HG03103 (cell line): ENCODE results near the gene PPT2.
"Not testable (repeated sequence)": the region's sequence is repeated elsewhere in the genome, so short reads cannot be mapped to it uniquely, and the experiment has no call there.

ENCODE experiments used
- ATAC-seq: cut with Tn5 transposase; IDR thresholded peaks from one replicate; pipeline ENCODE4 v1.9.1; 2021; ENCODE audit warnings: low read depth; ENCODE audit not compliant: unreplicated experiment

Gene PPT2

DNA sequence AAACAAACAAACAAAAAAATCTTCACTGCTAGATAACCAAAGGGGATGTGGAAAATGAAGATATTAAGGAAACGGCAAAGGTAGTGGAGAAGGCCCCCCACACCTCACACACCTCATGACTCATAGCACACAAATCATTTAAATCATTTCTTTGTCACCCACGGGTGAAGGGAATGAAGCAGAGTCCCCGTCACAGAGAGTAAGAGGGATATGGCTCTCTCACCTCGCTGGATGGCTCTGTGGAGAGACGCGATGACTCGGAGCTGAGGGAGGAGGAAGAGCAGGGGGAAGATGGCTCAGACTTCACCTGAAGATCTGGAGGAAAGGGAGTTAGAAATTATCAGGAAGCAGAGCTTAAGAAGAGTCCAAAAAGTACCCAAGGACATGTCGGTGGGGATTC, 27.1 kb upstream of the PPT2 start:
- ATAC-seq, result no peak

GRCh38 chr6:32127409-32127716, 26.6 kb upstream of the PPT2 start:
- ATAC-seq, result no peak

- ATAC-seq, result peak; percentile 74
Measured at GRCh38 chr6:32127717-32128592, 26.0 kb upstream of the PPT2 start, which contains the start of gene ATF6B. Gene ATF6B (minus strand): TSS chr6:32128246. CDS start chr6:32128207, 39 bp downstream.

GRCh38 chr6:32128751-32129296, 25.1 kb upstream of the PPT2 start:
- no peak for ATAC-seq

GRCh38 chr6:32129297-32130088, 24.4 kb upstream of the PPT2 start:
- ATAC-seq, result peak; percentile 15

GRCh38 chr6:32131439-32131948, 22.4 kb upstream of the PPT2 start:
- ATAC-seq, result no peak

- ATAC-seq, result no peak
Measured at GRCh38 chr6:32132110-32132509, 21.8 kb upstream of the PPT2 start.

DNA sequence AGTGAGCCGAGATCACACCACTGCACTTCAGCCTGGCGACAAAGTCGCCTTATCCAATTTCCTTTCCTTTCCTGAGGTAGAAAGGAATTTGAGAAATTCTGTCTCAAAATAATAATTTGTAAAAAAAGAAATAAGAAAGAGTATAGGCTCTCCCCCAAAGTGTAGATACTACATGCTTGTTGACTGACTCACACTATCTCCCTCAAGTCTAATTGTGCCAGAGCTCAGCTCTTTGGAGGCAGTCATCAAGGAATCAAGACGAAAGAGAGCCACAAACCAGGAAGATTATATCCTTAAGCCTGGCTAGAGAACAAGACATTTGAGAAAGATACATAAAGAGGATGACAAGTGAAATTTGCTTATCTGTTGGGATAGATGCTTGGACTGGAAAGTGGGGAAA, 20.2 kb upstream of the PPT2 start:
- no peak for ATAC-seq

- no peak for ATAC-seq
Measured at GRCh38 chr6:32137454-32137853, 16.5 kb upstream of the PPT2 start.

DNA sequence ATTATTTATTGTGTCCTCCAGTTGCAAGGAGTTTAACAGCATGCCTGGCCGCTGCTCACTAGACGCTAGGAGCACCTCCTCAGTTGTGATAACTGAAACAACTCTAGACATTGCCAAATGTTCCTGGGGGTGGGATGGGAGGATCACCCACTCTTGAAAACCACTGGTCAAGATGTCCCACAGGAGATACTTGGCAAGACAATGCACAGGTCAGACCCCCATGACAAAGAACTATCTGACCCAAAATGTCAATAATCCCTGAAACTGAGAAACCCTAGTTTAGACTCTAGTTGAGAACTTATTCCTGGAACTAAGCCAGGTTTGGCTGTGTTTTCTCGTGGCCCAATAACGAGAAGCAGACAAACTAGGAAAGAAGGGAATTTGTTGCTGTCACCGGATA, 14.4 kb upstream of the PPT2 start:
- ATAC-seq, result no peak

GRCh38 chr6:32140420-32141046, 13.4 kb upstream of the PPT2 start:
- no peak for ATAC-seq

DNA sequence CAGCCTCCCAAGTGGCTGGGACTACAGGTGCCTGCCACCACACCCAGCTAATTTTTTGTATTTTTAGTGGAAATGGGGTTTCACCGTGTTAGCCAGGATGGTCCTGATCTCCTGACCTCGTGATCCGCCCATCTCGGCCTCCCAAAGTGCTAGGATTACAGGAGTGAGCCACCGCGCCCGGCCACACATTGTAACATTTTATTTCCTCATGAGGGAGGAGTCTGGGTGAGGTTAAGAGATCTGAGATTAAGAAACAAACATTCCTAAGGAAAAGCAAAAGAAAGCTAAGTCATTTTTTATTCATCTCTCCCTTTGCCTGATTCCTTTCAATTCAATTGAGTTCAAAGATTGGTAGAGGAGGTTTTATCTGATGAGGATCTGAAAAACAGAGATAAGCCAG, 9.7 kb upstream of the PPT2 start:
- ATAC-seq, result not testable (repeated sequence)

- ATAC-seq, result no peak
Measured at GRCh38 chr6:32146287-32146686, 7.7 kb upstream of the PPT2 start.

DNA sequence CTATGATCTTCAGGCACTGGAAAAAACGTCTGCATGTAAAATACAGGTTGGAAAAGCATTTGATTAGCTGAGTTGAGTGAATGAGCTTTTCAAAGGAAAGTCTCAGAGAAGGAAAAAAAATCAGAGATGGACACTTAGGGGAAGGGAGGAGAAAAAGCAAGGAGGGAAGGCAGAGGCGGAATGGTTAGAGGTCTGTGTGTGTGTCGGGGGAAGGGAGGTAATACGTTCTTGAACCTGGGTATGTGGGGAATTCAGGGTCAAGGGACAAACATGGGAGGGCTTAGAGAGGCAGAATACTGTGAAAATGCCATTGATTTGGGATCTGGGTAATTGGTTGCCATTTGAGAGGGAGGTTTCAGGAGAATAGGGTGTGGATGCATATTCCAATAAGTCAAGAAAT, 7.3 kb upstream of the PPT2 start:
- ATAC-seq, result no peak

- no peak for ATAC-seq
Measured at GRCh38 chr6:32147401-32148132, 6.4 kb upstream of the PPT2 start.

DNA sequence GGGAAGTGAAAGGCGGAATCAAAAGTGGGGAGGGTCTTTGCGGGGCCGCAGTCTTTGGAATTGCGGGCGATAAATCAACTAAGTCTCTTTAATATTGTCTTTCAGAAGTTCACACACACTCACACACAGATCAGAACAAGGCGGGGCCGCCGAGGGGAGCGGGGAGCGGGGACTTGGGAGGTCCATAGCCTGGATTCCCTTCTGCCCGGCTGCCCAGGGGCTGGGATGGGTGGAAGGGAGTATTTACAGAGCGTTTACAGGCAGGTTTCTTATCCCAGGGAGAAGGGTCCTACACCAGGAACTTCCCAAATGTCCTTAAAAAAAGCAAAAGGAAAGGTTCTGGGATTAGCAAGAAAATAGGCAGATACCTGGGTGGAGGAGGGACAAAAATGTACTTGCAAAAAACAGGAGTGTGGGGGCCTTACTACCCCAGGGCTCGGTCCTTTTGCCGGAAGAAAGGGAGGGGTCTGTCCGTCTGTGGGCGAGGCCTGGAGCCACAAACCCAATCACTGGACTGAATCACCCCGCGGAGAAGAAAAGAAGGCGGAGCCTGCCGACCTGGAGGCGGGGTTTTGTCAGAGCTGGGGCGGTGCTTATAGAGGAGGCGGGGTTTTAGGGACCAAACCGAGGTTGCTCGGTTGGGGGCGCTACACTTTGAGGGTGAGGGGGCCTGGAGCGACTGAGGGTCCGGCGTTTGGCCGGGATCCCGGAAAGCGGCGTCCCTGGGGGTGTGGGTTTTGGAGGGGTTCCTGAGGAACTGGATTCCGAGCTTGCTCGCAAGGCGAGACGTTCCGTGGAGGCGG, 5.5 kb upstream of the PPT2 start:
- no peak for ATAC-seq

DNA sequence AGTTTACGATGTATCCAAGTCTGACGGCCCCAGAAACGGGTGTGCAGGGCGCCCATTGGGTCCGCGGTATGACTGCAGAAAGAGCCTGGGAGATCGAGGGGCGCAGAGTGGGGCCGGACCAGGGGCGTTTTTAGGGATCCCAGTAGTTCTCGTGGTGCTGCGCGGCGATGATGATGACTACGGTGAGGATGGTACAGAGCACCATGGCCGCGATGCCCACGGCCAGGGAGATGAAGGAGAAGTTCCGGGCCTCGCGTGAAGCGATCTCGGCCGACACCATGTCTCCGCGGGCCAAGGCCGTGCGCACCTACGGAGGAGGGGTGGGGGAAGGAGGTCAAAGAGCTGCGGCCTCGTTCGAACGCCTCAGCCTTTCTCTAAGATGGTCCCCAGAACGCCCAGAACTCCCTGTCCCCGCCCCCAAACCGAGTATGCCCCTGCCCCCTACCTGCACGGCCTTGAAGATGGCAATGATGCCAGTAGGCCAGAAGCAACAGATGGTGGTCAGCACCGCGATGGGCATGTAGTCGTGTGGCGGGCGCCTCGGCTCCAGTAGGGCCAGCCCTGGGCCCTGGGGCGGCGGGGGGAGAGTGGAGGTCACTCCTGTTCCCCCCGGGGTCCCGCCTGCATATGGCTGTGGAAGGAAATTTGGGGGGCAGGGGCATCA, 4.7 kb upstream of the PPT2 start:
- no peak for ATAC-seq

GRCh38 chr6:32149932-32150870, 3.7 kb upstream of the PPT2 start:
- ATAC-seq, result no peak
